Measurements from ENCODE around the gene MEX3A.

DNA sequence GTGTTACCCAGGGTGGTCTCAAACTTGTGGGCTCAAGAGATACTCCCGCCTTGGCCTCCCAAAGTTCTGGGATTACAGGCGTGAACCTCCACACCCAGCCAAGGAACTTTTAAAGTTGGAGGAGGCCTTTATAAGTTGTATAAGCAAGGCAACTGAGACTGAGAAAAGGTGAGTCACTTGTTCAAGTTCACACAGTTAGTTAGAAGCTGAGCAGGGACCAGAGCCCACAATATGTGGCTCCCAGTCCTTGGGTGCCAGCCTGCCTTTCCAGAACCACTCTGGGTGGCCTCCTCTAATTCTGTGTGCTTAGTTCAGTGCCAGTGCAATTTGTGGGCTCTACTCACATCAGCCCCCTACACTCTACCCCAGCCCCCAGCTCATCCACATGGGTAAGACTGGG lies 17.6 kb downstream of the MEX3A start:
- no peak for TF ChIP-seq EZH2 (IDR thresholded peaks at IDR 0.05)
- TF ChIP-seq, protein P1, sequence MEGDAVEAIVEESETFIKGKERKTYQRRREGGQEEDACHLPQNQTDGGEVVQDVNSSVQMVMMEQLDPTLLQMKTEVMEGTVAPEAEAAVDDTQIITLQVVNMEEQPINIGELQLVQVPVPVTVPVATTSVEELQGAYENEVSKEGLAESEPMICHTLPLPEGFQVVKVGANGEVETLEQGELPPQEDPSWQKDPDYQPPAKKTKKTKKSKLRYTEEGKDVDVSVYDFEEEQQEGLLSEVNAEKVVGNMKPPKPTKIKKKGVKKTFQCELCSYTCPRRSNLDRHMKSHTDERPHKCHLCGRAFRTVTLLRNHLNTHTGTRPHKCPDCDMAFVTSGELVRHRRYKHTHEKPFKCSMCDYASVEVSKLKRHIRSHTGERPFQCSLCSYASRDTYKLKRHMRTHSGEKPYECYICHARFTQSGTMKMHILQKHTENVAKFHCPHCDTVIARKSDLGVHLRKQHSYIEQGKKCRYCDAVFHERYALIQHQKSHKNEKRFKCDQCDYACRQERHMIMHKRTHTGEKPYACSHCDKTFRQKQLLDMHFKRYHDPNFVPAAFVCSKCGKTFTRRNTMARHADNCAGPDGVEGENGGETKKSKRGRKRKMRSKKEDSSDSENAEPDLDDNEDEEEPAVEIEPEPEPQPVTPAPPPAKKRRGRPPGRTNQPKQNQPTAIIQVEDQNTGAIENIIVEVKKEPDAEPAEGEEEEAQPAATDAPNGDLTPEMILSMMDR (IDR thresholded peaks at IDR 0.05) = no peak
- TF ChIP-seq EZH2phosphoT487 (IDR thresholded peaks at IDR 0.05) = no peak
